SK-N-SH (cell line): ENCODE results near the gene GATA2. TPM values are rescaled to one million over a fixed set of nuclear protein-coding genes. Genes with fewer than 3 reads are reported as not detected.

Source experiments
- CTCF ChIA-PET: fragments of 300-600, 350-600 bp; formaldehyde crosslinking; extraction: SDS; loops from one replicate; lab custom pipeline; 2021; lab: Yijun Ruan, JAX
- POLR2A ChIA-PET: fragments of 350-600 bp; sonication (Branson Sonifier 250); formaldehyde crosslinking; extraction: SDS; loops from one replicate; lab custom pipeline; 2020; ENCODE audit warnings: antibody characterized with exemption, inconsistent platforms; lab: Yijun Ruan, JAX
- DNase-seq: peaks from one replicate; pipeline ENCODE4 v3.0.0; 2012
- H2AFZ ChIP-seq: fragments of 200-600 bp; sonication (generic); 2 replicates; pipeline ENCODE4 v1.8.1; 2016; ENCODE audit warnings: antibody characterized with exemption, mild to moderate bottlenecking, low read depth
- H3F3A ChIP-seq: fragments of 200-600 bp; sonication (generic); replicated peaks from 2 replicates; pipeline ENCODE3; 2016; ENCODE audit warnings: antibody characterized with exemption, mild to moderate bottlenecking; ENCODE audit not compliant: insufficient read depth
- H3K27ac ChIP-seq, 2 experiments: fragments of 200-500 bp in 1 of 2; fragments of 200-600 bp in 1 of 2; sonication (Bioruptor generic) in 1 of 2; sonication (generic), shearing (Covaris generic) in 1 of 2; 2 replicates each; pipeline versions ENCODE4 v1.5.1 to v1.6.1; 2014 to 2016; ENCODE audit warnings: low read depth in 2 of 2, inconsistent platforms in 1 of 2, low read length in 1 of 2, mild to moderate bottlenecking in 1 of 2, mixed read lengths in 1 of 2
- H3K27me3 ChIP-seq: fragments of 200-600 bp; sonication (generic), shearing (Covaris generic); 2 replicates; pipeline ENCODE4 v1.6.1; 2016; ENCODE audit warnings: mixed run types; ENCODE audit not compliant: insufficient read depth
- H3K36me3 ChIP-seq, 2 experiments: fragments of 200-500 bp in 1 of 2; fragments of 200-600 bp in 1 of 2; sonication (Bioruptor generic) in 1 of 2; sonication (generic) in 1 of 2; replicated peaks in 1 of 2; 2 replicates each; pipeline versions ENCODE3 to v1.5.1; 2014 to 2016; ENCODE audit warnings: low read length in 1 of 2, mild to moderate bottlenecking in 1 of 2; ENCODE audit not compliant: insufficient read depth in 2 of 2, control insufficient read depth in 1 of 2
- H3K4me1 ChIP-seq, 2 experiments: fragments of 200-500 bp in 1 of 2; fragments of 200-600 bp in 1 of 2; sonication (Bioruptor generic) in 1 of 2; sonication (generic), shearing (Covaris generic) in 1 of 2; 2 replicates each; pipeline versions ENCODE4 v1.5.1 to v1.6.1; 2014 to 2016; ENCODE audit warnings: low read depth in 1 of 2, low read length in 1 of 2, mixed run types in 1 of 2; ENCODE audit not compliant: insufficient read depth in 2 of 2, control insufficient read depth in 1 of 2
- H3K4me2 ChIP-seq: fragments of 200-600 bp; sonication (generic), shearing (Covaris generic); 2 replicates; pipeline ENCODE4 v1.6.1; 2017; ENCODE audit warnings: mixed run types
- H3K4me3 ChIP-seq, 2 experiments: fragments of 200-500 bp in 1 of 2; fragments of 200-600 bp in 1 of 2; sonication (Bioruptor generic) in 1 of 2; sonication (generic), shearing (Covaris generic) in 1 of 2; 2 replicates each; pipeline versions ENCODE4 v1.5.1 to v1.8.1; 2014 to 2016; ENCODE audit warnings: low read depth in 2 of 2, inconsistent platforms in 1 of 2, low read length in 1 of 2, mild to moderate bottlenecking in 1 of 2, mixed read lengths in 1 of 2, moderate library complexity in 1 of 2
- H3K79me2 ChIP-seq: fragments of 200-600 bp; sonication (generic); 2 replicates; pipeline ENCODE4 v1.8.1; 2017; ENCODE audit warnings: mild to moderate bottlenecking; ENCODE audit not compliant: insufficient read depth
- H3K9ac ChIP-seq: fragments of 200-600 bp; sonication (generic); 2 replicates; pipeline ENCODE4 v1.6.1; 2017; ENCODE audit warnings: mixed run types
- H3K9me2 ChIP-seq: fragments of 200-600 bp; sonication (generic); 2 replicates; pipeline ENCODE4 v1.6.1; 2017; ENCODE audit warnings: mixed run types
- H3K9me3 ChIP-seq: fragments of 200-600 bp; sonication (generic); 2 replicates; pipeline ENCODE4 v1.6.1; 2017; ENCODE audit warnings: mixed run types, mild to moderate bottlenecking, moderate library complexity
- H4K20me1 ChIP-seq: fragments of 200-600 bp; sonication (generic); 2 replicates; pipeline ENCODE4 v1.6.1; 2017; ENCODE audit warnings: mild to moderate bottlenecking, mixed run types; ENCODE audit not compliant: insufficient read depth
- EP300 ChIP-seq, 2 experiments: IDR thresholded peaks; 2 replicates each; pipeline versions ENCODE4 v1.4.0 to v1.6.1; 2012; ENCODE audit warnings: borderline replicate concordance in 1 of 2, low read depth in 1 of 2, low read length in 1 of 2
- EZH2phosphoT487 ChIP-seq: fragments of 200-600 bp; sonication (generic); IDR thresholded peaks from 2 replicates; pipeline ENCODE4 v1.6.1; 2017; ENCODE audit warnings: low read depth, mixed run types, mild to moderate bottlenecking, antibody characterized with exemption, moderate library complexity, borderline replicate concordance
- MXI1 ChIP-seq: IDR thresholded peaks from 2 replicates; pipeline ENCODE4 v1.6.1; 2012; ENCODE audit warnings: mild to moderate bottlenecking, low read depth, low read length, improper control_type of control experiment
- POLR2AphosphoS5 ChIP-seq: IDR thresholded peaks from 2 replicates; pipeline ENCODE4 v1.6.1; 2012; ENCODE audit warnings: low read depth, low read length
- RFX5 ChIP-seq: IDR thresholded peaks from 2 replicates; pipeline ENCODE4 v1.6.1; 2012; ENCODE audit warnings: mild to moderate bottlenecking, improper control_type of control experiment, low read length
- RXRA ChIP-seq: IDR thresholded peaks from 2 replicates; pipeline ENCODE4 v1.4.0; 2012; ENCODE audit warnings: low read depth, mild to moderate bottlenecking, borderline replicate concordance
- TCF12 ChIP-seq: IDR thresholded peaks from 2 replicates; pipeline ENCODE4 v1.4.0; 2012
- WGBS: methylation state at CpG from one replicate; pipeline ENCODE4 v1.1.6; 2017; ENCODE audit warnings: low lambda C conversion rate; 5-methylcytosine and 5-hydroxymethylcytosine counted together
- polyA plus RNA-seq, 3 experiments: library from polyadenylated mRNA; depleted of rRNA; stranded (reverse); fragments of >200 nt; gene quantifications; 2 replicates each; pipeline ENCODE4 v1.2.3, GENCODE V29; 2012

GATA2 gene
- polyA plus RNA-seq, 1 of the 3 experiments (the other 2 are of a cell fraction), result 5.5 TPM

DNA sequence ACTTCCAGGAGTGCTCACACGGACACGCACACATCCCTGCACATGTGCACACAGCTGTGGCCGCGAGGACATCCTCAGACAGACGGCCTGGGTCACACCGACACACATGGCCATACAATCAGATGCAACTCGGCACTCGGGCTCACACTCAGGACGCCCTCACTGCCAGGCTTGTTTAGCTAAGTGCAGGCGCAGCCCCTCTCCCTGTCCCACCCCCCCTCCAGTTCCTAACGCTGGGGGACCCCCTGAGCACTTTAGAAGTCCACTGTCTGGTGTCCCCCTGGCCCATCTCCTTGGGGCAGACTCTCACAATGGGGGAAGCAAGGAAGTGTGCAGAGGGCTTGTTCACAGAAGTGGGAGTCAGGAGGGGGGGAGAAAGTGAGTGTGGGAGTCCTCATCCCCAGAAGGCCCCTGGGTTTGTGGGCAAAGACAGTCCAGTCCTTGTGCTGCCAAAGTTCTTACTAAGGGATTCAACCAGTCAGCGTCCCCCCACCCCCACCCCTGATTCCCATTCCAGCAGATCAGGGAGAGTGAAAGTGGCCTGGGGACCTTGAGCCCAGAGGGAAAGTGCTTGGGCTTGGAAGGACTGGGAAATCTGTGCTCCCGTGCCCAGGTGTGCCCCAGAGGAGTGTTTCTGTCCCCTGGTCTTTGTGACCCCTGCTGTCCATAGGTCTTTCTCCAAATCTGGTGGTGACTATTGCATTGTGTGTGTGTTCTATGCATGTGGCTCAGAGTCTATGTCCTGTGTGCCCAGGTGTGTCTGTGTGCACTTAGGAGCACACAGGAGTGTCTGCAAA lies 767 bp upstream of the GATA2 start:
- Histone ChIP-seq H3K27me3 (peaks cover 23% of the 10 kb centered on the region; the same call in 1 of the 2 replicates), H4K20me1 (peaks cover 19% of the 10 kb centered on the region; the same call in 1 of the 2 replicates), H3K79me2 (no peaks in the 10 kb centered on the region), H3K36me3 (peaks cover 0 to 4% of the 10 kb centered on the region in 2 experiments), H3K4me1 (peaks cover 0 to 47% of the 10 kb centered on the region in 2 experiments; a peak in 1 of 4 replicates), H3K9me2 (no peaks in the 10 kb centered on the region), H2AFZ (no peak overlapping the region), H3K27ac (peak overlapping the region in 1 of 2 experiments; percentile 97; a peak in 2 of 4 replicates), H3K9ac (no peak overlapping the region), H3K9me3 (no peaks in the 10 kb centered on the region), H3F3A (peaks cover 7% of the 10 kb centered on the region), H3K4me2 (no peak overlapping the region), H3K4me3 (peak overlapping the region in 1 of 2 experiments; percentile 41; a peak in 2 of 4 replicates)
- TF ChIP-seq RFX5 (no peak), MXI1 (0 out of 2 replicates have a peak, but pooled peaks have one; percentile 4), EP300 (IDR thresholded peaks at IDR 0.05; ENCODE audit: borderline replicate concordance in 1 of 2, low read depth in 1 of 2, low read length in 1 of 2) (0 out of 4 replicates have a peak, but pooled peaks of 1 of the 2 experiments have one; percentile 8)
- WGBS, result 40% methylated on average over 1 of the region's 13 CpGs
- POLR2A ChIA-PET, result interaction anchor here (0.6 to 5.7 kb wide), 13 partner anchors 9 to 314 kb away, joined by 3 to 66 read pairs (median 4); no protein-coding TSS in a partner anchor
- DNase-seq, result no peak
- CTCF ChIA-PET, result interaction anchor here (0.7 to 2.4 kb wide), 6 partner anchors 68 to 114 kb away, joined by 3 to 17 read pairs (median 4); no protein-coding TSS in a partner anchor

DNA sequence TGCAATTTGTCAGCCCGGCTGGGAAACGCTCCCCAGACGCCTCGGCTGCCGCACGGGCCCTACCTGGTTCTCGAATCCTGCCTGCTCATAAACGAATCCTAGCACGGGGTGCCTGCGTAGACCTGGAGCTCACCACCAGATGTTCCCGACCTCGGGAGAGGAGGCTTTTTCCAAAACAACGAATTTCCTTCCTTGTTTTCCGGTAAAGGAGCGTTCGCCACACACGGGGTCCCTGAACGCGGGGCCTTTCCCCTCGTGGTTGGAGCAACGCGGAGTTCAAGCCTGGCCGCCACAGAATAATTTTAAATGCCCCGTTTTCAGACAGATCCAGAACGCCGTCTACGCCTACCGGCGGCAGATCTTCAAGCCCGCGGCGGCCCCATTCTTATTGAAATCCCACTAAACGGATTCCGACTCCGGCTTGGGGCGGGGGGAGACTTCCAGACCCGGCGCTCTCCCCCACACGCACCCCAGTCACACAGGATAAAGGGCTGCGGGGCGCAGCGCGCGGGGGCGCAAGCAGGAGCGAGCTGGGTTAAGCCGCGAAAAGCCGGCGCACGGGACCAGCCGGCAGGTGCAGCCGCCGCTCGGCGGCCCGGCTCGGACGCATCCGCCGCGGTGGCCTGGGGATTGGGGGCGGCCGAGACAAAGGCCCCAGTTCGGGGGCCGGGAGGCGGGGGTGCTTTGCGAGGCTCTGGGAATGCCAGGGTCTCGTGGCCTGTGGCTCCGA lies 895 bp downstream of the GATA2 start:
- Histone ChIP-seq H3K4me2 (no peak overlapping the region), H3K4me1 (peaks cover 0 to 37% of the 10 kb centered on the region in 2 experiments; a peak in 1 of 4 replicates), H3K9me2 (no peaks in the 10 kb centered on the region), H3K9me3 (no peaks in the 10 kb centered on the region), H3K9ac (no peak overlapping the region), H3K27ac (peak overlapping the region in 1 of 2 experiments; percentile 97; a peak in 2 of 4 replicates), H3K36me3 (peaks cover 0 to 4% of the 10 kb centered on the region in 2 experiments), H3K4me3 (peak overlapping the region in 1 of 2 experiments; percentile 75; a peak in 2 of 4 replicates), H2AFZ (no peak overlapping the region), H3F3A (peaks cover 7% of the 10 kb centered on the region), H4K20me1 (peaks cover 19% of the 10 kb centered on the region; the same call in 1 of the 2 replicates), H3K79me2 (peaks cover 9% of the 10 kb centered on the region), H3K27me3 (peaks cover 23% of the 10 kb centered on the region; the same call in 1 of the 2 replicates)
- TF ChIP-seq TCF12 (peak; percentile 12; the same call in 1 of the 2 replicates), RXRA (no peak), POLR2AphosphoS5 (peak; percentile 32; the same call in 1 of the 2 replicates), EZH2phosphoT487 (0 out of 2 replicates have a peak, but pooled peaks have one; percentile 30)
- ChIA-PET CTCF (interaction anchor here (1.0 to 2.4 kb wide), 5 partner anchors 9 to 92 kb away, joined by 3 to 17 read pairs (median 5); no protein-coding TSS in a partner anchor), POLR2A (interaction anchor here (1.0 to 5.7 kb wide), 11 partner anchors 10 to 214 kb away, joined by 3 to 66 read pairs (median 5); no protein-coding TSS in a partner anchor)
- WGBS, result 35% methylated on average over 42 of the region's 70 CpGs
- no peak for DNase-seq
